ENCODE measurements around the gene KLF2. TPM values are rescaled to one million over a fixed set of nuclear protein-coding genes. Genes with fewer than 3 reads are reported as not detected.
"Not testable (repeated sequence)": the region's sequence is repeated elsewhere in the genome, so short reads cannot be mapped to it uniquely, and the experiment has no call there.

KLF2 gene
- total RNA-seq = 10 to 100 TPM in 2 of 3 donors, 1 to 10 TPM in 1; 8.1 to 29.5 (median 23.4) TPM
- long read RNA-seq, donor 1, transcript KLF2-201 (3 exons, 2,018 nt) = major isoform, 24 of 58 reads
- long read RNA-seq, donor 1, partial matches to known transcripts = 25 of 58 reads
- long read RNA-seq, donor 1, other reads (novel, unspliced or antisense) = 9 of 58 reads
- long read RNA-seq, donor 2 = 0 reads

GRCh38 chr19:16324384-16325160 lies at the start of gene KLF2:
Gene KLF2, plus strand, starts transcription at chr19:16324826. Its CDS starts 98 bp downstream, at chr19:16324924.
- Histone ChIP-seq H3K4me1 (ENCODE audit: low read depth) (peaks cover 20% of the 10 kb centered on the region), H3K36me3 (ENCODE audit: low read depth) (no peaks in the 10 kb centered on the region), H3K4me3 (peak within 1 kb of the TSS; percentile 36), H3K9me3 (no peaks in the 10 kb centered on the region)
- peak; percentile 87 to 95 (median 93) for DNase-seq
- TF ChIP-seq CTCF (IDR thresholded peaks at IDR 0.05) = no peak
- ATAC-seq = peak; percentile 85
- intact Hi-C loops (cut with DNase I, micrococcal nuclease) = no loop called here

DNA sequence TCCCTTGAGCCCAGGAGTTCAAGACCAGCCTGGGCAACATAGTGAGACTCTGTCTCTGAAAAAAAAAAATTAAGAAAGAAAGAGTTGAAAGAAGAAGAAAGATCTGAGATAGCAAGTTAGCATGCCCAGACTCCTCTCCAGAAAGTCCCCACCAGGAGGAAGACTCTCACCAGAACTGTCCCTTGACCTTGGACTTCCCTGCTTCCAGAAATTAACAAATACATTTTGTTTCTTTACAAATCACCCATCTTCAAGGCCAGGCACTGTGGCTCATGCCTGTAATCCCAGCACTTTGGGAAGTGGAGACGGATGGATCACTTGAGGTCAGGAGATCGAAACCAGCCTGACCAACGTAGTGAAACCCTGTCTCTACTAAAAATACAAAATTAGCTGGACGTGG lies 44.3 kb upstream of the KLF2 start:
- H3K4me3 ChIP-seq = no peak overlapping the region
- TF ChIP-seq CTCF (IDR thresholded peaks at IDR 0.05) = no peak
- H3K9me3 ChIP-seq = no peaks in the 10 kb centered on the region
- H3K36me3 ChIP-seq (ENCODE audit: low read depth) = no peaks in the 10 kb centered on the region
- ATAC-seq = no peak
- intact Hi-C loops (cut with DNase I, micrococcal nuclease) = no loop called here
- no peaks in the 10 kb centered on the region for H3K4me1 ChIP-seq (ENCODE audit: low read depth)
- no peak for DNase-seq

GRCh38 chr19:16281743-16282142 lies 42.9 kb upstream of the KLF2 start:
- intact Hi-C loops (cut with DNase I, micrococcal nuclease) = no loop called here
- H3K4me1 ChIP-seq (ENCODE audit: low read depth) = peaks cover 7% of the 10 kb centered on the region
- H3K36me3 ChIP-seq (ENCODE audit: low read depth) = no peaks in the 10 kb centered on the region
- ATAC-seq = no peak
- DNase-seq = no peak
- H3K4me3 ChIP-seq = no peak overlapping the region
- TF ChIP-seq CTCF (IDR thresholded peaks at IDR 0.05) = no peak
- no peaks in the 10 kb centered on the region for H3K9me3 ChIP-seq

DNA sequence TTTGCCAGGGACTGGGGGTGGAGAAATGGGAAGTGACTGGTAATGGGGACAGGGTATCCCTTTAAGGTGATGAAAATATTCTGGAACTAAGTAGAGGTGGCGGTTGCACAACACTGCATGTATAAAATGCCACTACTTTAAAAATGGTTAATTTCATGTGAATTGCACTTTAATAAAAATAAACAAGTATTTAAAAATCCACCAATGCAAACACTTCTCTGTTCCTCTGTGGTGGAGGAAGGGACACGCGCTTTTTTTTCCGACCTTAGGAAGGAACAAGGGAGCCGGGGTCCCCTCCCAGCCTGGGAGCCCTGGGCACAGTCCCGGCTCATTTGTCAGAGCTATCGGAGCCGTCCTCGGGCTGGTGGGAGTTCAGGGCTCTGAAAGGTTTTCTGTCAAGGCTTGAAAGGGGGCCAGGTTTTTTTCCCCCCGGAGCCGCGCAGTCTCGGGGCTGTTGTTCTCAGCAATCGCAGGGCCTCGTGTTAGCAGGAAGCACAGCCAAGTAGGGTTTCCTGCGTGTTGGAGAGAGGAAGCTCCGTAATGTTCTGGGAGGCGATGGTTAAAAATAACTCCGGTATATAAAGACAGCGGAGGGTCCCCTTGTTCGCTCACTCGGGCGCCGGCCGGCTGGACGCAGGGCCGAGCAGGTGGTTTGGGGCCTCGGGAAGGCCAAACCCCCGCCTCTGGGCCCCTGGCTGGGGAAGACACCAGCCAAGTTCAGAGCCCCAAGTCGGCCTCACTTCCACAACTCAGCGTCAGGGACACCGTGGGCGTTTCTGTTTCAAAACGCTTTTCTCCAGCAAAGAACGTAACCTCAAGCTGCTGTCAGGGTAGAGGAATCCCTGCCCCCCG lies 41.2 kb upstream of the KLF2 start:
- no peak for TF ChIP-seq CTCF (IDR thresholded peaks at IDR 0.05)
- Histone ChIP-seq H3K4me1 (ENCODE audit: low read depth) (peaks cover 7% of the 10 kb centered on the region), H3K4me3 (no peak overlapping the region), H3K9me3 (no peaks in the 10 kb centered on the region), H3K36me3 (ENCODE audit: low read depth) (no peaks in the 10 kb centered on the region)
- ATAC-seq (peak; percentile 38), DNase-seq (peak; percentile 50 to 69 (median 57))
- intact Hi-C loops (cut with DNase I, micrococcal nuclease) = no loop called here

DNA sequence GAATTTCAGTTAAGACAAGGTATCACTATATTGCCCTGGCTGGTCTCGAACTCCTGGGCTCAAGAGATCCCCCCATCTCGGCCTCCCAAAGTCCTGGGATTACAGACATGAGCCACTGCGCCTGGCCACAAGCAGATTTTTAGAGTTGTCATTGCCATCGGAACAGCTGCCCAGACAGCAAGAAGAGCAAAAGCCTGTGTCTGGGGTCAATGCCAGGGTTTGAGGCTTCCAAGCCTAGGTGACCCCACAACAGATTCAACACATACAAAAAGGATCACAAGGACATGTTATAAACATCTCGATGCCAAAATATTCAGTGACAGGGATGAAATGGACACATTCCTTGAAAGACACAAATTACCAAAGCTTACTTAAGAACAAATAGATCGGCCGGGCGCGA lies 40.1 kb upstream of the KLF2 start:
- Histone ChIP-seq H3K9me3 (no peaks in the 10 kb centered on the region), H3K4me3 (no peak overlapping the region), H3K4me1 (ENCODE audit: low read depth) (peaks cover 7% of the 10 kb centered on the region), H3K36me3 (ENCODE audit: low read depth) (no peaks in the 10 kb centered on the region)
- intact Hi-C loops (cut with DNase I, micrococcal nuclease) = no loop called here
- ATAC-seq (no peak), DNase-seq (no peak)
- no peak for TF ChIP-seq CTCF (IDR thresholded peaks at IDR 0.05)

DNA sequence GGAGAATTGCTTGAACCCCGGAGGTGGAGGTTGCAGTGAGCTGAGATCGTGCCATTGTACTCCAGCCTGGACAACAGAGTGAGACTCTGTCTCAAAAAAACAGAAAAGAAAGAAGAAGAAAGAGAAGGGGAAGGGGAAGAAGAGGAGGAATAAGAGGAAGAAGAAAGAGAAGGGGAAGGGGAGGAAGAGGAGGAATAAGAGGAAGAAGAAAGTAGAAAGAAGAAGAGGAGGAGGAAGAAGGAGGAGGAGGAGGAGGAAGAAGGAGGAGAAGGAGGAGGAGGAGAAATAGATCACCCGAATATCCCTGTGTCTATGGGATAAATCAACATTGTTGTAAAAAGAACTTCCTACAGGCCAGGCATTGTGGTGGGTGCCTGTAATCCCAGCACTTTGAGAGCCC lies 39.5 kb upstream of the KLF2 start:
- H3K9me3 ChIP-seq; H3K36me3 ChIP-seq (ENCODE audit: low read depth); DNase-seq; ATAC-seq; H3K4me3 ChIP-seq; H3K4me1 ChIP-seq (ENCODE audit: low read depth); intact Hi-C loops (cut with DNase I, micrococcal nuclease): not testable (repeated sequence)
